PC-9 (cell line): ENCODE measurements around the gene EXOC4. TPM values are rescaled to one million over a fixed set of nuclear protein-coding genes. Genes with fewer than 3 reads are reported as not detected.

ENCODE experiments used
- BruUV-seq: library from RNA; stranded (reverse); fragments of 400-500 nt; replicated peaks from 2 replicates; lab custom pipeline; 2021; lab: Mats Ljungman, UMichigan
- CTCF ChIA-PET: fragments of 300-600 bp; sonication (Branson Sonifier 250); formaldehyde crosslinking; loops from one replicate; lab custom pipeline; 2022; ENCODE audit warnings: antibody characterized with exemption; lab: Charles Lee
- POLR2A ChIA-PET: fragments of 300-600 bp; sonication (Branson Sonifier 250); formaldehyde crosslinking; loops from one replicate; lab custom pipeline; 2022; ENCODE audit warnings: antibody characterized with exemption; ENCODE audit not compliant: unreplicated experiment; lab: Charles Lee
- DNase-seq, 2 experiments: peaks; one replicate each; pipeline versions ENCODE4 v3.0.0 to v3.0.0-alpha.2; 2015 to 2022; ENCODE audit warnings: mixed read lengths in 1 of 2
- H2AFZ ChIP-seq: fragments of 200-600 bp; sonication (generic); 2 replicates; pipeline ENCODE4 v1.8.1; 2017; ENCODE audit warnings: antibody characterized with exemption
- H3F3A ChIP-seq: fragments of 200-600 bp; sonication (generic); 2 replicates; pipeline ENCODE4 v1.8.1; 2017; ENCODE audit warnings: antibody characterized with exemption, mild to moderate bottlenecking, low read depth; ENCODE audit not compliant: insufficient read depth
- H3K27ac ChIP-seq: fragments of 200-600 bp; sonication (generic); 2 replicates; pipeline ENCODE4 v1.6.1; 2016; ENCODE audit warnings: mixed run types
- H3K27me3 ChIP-seq: fragments of 200-600 bp; sonication (generic); 2 replicates; pipeline ENCODE4 v1.6.1; 2016; ENCODE audit warnings: low read depth, mixed run types; ENCODE audit not compliant: insufficient read depth
- H3K36me3 ChIP-seq: fragments of 200-600 bp; sonication (generic); 2 replicates; pipeline ENCODE4 v1.6.1; 2016; ENCODE audit warnings: low read depth, mixed run types
- H3K4me1 ChIP-seq: fragments of 200-600 bp; sonication (generic); replicated peaks from 2 replicates; pipeline ENCODE4 v1.6.1; 2016; ENCODE audit warnings: mixed run types; ENCODE audit not compliant: insufficient read depth
- H3K4me2 ChIP-seq: fragments of 200-600 bp; sonication (generic); 2 replicates; pipeline ENCODE4 v1.6.1; 2017; ENCODE audit warnings: mixed run types
- H3K4me3 ChIP-seq: fragments of 200-600 bp; sonication (generic); 2 replicates; pipeline ENCODE4 v1.6.1; 2016; ENCODE audit warnings: mixed run types
- H3K79me2 ChIP-seq: fragments of 200-600 bp; sonication (generic); 2 replicates; pipeline ENCODE4 v1.6.1; 2017; ENCODE audit warnings: low read depth, mixed run types
- H3K9me2 ChIP-seq: fragments of 200-600 bp; sonication (generic); 2 replicates; pipeline ENCODE4 v1.8.1; 2017; ENCODE audit warnings: mild to moderate bottlenecking; ENCODE audit not compliant: insufficient read depth
- H3K9me3 ChIP-seq: fragments of 200-600 bp; sonication (generic); 2 replicates; pipeline ENCODE4 v1.8.1; 2016; ENCODE audit warnings: low read depth; ENCODE audit not compliant: insufficient read depth
- H4K20me1 ChIP-seq: fragments of 200-600 bp; sonication (generic); 2 replicates; pipeline ENCODE4 v1.8.1; 2017; ENCODE audit not compliant: insufficient read depth
- CTCF ChIP-seq: fragments of 200-600 bp; sonication (generic); conservative IDR thresholded peaks from 2 replicates; pipeline ENCODE4 v1.6.1; 2017; ENCODE audit warnings: mixed run types, antibody characterized with exemption, mild to moderate bottlenecking, moderate library complexity
- EZH2 ChIP-seq: fragments of 200-600 bp; sonication (generic); IDR thresholded peaks from 2 replicates; pipeline ENCODE4 v1.8.0; 2017; ENCODE audit warnings: antibody characterized with exemption, low read depth
- intact Hi-C: fragments of 100-400 bp; cut with micrococcal nuclease; formaldehyde crosslinking; loops from one replicate; pipeline ENCODE4 v1.10.0; 2022; ENCODE audit not compliant: unreplicated experiment
- total RNA-seq: library from RNA; stranded (reverse); gene quantifications from 2 replicates; pipeline ENCODE4 v1.2.3, GENCODE V29; 2021

The EXOC4 gene
- total RNA-seq, 1 experiment from 2014 or later, result 101 TPM

- no peak for DNase-seq
- Histone ChIP-seq H3K36me3 (no peaks in the 10 kb centered on the region), H3K27ac (no peak overlapping the region), H2AFZ (no peak overlapping the region), H3K4me3 (no peak overlapping the region), H3K9me3 (no peaks in the 10 kb centered on the region), H3K79me2 (no peaks in the 10 kb centered on the region), H3K4me2 (no peak overlapping the region), H3K9me2 (no peaks in the 10 kb centered on the region), H3K27me3 (no peaks in the 10 kb centered on the region), H3F3A (no peaks in the 10 kb centered on the region), H4K20me1 (no peaks in the 10 kb centered on the region), H3K4me1 (no peaks in the 10 kb centered on the region)
- no TSS peak for BruUV-seq
- intact Hi-C loops, result no loop called here
- CTCF ChIA-PET, result no interaction called here
- POLR2A ChIA-PET, result interaction anchor here (0.7 kb wide), 1 partner anchor 11 kb away, joined by 5 read pairs; no protein-coding TSS in a partner anchor
- TF ChIP-seq EZH2 (no peak), CTCF (no peak)
Observed at GRCh38 chr7:133843341-133843740, 590.5 kb downstream of the EXOC4 start.

GRCh38 chr7:133845005-133845404 is 592.1 kb downstream of the EXOC4 start:
- Histone ChIP-seq H3K4me1 (no peaks in the 10 kb centered on the region), H3K27ac (no peak overlapping the region), H3F3A (no peaks in the 10 kb centered on the region), H3K79me2 (no peaks in the 10 kb centered on the region), H2AFZ (no peak overlapping the region), H3K9me2 (no peaks in the 10 kb centered on the region), H3K4me2 (no peak overlapping the region), H3K4me3 (no peak overlapping the region), H3K36me3 (no peaks in the 10 kb centered on the region), H3K9me3 (no peaks in the 10 kb centered on the region), H3K27me3 (no peaks in the 10 kb centered on the region), H4K20me1 (no peaks in the 10 kb centered on the region)
- ChIA-PET POLR2A (no interaction called here), CTCF (no interaction called here)
- intact Hi-C loops, result no loop called here
- DNase-seq, result no peak
- BruUV-seq, result no TSS peak
- TF ChIP-seq CTCF, result no peak
- TF ChIP-seq EZH2, result no peak

- POLR2A ChIA-PET, result no interaction called here
- CTCF ChIA-PET, result no interaction called here
- H3K27ac ChIP-seq, result no peak overlapping the region
- no peaks in the 10 kb centered on the region for H3K27me3 ChIP-seq
- intact Hi-C loops, result no loop called here
- no peaks in the 10 kb centered on the region for H3K36me3 ChIP-seq
- no peaks in the 10 kb centered on the region for H3K4me1 ChIP-seq
- H3K79me2 ChIP-seq, result no peaks in the 10 kb centered on the region
- H3K4me2 ChIP-seq, result no peak overlapping the region
- no TSS peak for BruUV-seq
- DNase-seq, result peak in 1 of 2 experiments; percentile 17
- H3F3A ChIP-seq, result no peaks in the 10 kb centered on the region
- no peak overlapping the region for H3K4me3 ChIP-seq
- no peaks in the 10 kb centered on the region for H4K20me1 ChIP-seq
- no peaks in the 10 kb centered on the region for H3K9me2 ChIP-seq
- no peak for TF ChIP-seq CTCF
- no peak for TF ChIP-seq EZH2
- H2AFZ ChIP-seq, result no peak overlapping the region
- H3K9me3 ChIP-seq, result no peaks in the 10 kb centered on the region
Observed at GRCh38 chr7:133846203-133846945, 593.5 kb downstream of the EXOC4 start.
